Panc1 (cell line): ENCODE results near the gene TRIM45.

Experiments used
- POLR2AphosphoS5 ChIP-seq: IDR thresholded peaks from 2 replicates; pipeline ENCODE4 v1.6.1; 2012; ENCODE audit warnings: mild to moderate bottlenecking, low read depth, low read length, moderate library complexity
- SIN3A ChIP-seq: IDR thresholded peaks from 2 replicates; pipeline ENCODE4 v1.6.1; 2012; ENCODE audit warnings: low read depth, mild to moderate bottlenecking, low read length, moderate library complexity, borderline replicate concordance; ENCODE audit not compliant: insufficient read depth
- TCF7L2 ChIP-seq: IDR thresholded peaks from 2 replicates; pipeline ENCODE4 v1.6.1; 2011; ENCODE audit warnings: mild to moderate bottlenecking, low read depth, low read length, inconsistent platforms
- TF ChIP-seq, protein P1 (sequence below): fragments of 450-650 bp; IDR thresholded peaks from 2 replicates; pipeline ENCODE4 v1.5.1; 2017; ENCODE audit warnings: mild to moderate bottlenecking
- TF ChIP-seq, protein P2 (sequence below), 2 experiments: IDR thresholded peaks; 2 replicates each; pipeline ENCODE4 v1.6.1; 2011 to 2012; ENCODE audit warnings: low read depth in 2 of 2, control low read depth in 1 of 2, low read length in 1 of 2, mild to moderate bottlenecking in 1 of 2, moderate library complexity in 1 of 2; ENCODE audit not compliant: insufficient read depth in 1 of 2

DNA sequence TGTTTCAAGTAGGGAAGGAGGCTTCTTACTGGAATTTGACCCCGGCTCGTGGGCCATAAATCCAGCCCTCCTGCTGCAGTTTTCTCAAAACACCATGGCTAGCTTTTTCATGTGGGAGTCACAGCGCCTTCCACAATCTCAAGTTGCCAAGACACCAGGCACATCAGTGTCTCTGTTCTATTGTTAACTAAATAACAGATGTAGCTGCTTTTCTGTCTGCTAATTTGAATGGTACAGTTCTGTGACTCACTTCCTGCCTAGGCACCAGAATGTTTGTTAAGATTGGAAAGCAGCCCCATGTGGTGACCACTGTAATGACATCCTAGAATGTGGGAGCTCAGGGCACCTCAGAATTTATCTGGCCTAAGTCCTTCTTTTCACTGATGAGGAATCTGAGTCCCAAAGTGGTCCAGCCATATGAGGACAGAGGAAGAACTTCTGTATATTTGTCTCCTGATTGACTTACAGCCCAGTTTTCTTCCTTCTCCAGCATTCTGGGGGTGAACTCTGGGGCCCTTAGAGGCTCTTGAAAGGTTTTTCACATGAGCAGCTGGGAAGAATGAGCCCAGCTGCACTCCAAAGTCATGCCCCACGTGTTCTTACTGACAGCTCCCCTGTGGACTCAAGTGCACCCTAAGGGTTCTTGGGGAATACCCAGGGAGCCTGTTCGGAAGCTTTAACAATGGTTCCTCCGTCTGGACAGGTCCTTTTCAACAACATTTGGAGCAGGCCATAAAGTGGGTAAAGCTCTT, 27.5 kb downstream of the TRIM45 start:
- TF ChIP-seq, protein P1, sequence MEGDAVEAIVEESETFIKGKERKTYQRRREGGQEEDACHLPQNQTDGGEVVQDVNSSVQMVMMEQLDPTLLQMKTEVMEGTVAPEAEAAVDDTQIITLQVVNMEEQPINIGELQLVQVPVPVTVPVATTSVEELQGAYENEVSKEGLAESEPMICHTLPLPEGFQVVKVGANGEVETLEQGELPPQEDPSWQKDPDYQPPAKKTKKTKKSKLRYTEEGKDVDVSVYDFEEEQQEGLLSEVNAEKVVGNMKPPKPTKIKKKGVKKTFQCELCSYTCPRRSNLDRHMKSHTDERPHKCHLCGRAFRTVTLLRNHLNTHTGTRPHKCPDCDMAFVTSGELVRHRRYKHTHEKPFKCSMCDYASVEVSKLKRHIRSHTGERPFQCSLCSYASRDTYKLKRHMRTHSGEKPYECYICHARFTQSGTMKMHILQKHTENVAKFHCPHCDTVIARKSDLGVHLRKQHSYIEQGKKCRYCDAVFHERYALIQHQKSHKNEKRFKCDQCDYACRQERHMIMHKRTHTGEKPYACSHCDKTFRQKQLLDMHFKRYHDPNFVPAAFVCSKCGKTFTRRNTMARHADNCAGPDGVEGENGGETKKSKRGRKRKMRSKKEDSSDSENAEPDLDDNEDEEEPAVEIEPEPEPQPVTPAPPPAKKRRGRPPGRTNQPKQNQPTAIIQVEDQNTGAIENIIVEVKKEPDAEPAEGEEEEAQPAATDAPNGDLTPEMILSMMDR, result peak; percentile 17; the same call in 1 of the 2 replicates
- TF ChIP-seq TCF7L2 (no peak), POLR2AphosphoS5 (no peak), SIN3A (no peak)
- TF ChIP-seq, protein P2, sequence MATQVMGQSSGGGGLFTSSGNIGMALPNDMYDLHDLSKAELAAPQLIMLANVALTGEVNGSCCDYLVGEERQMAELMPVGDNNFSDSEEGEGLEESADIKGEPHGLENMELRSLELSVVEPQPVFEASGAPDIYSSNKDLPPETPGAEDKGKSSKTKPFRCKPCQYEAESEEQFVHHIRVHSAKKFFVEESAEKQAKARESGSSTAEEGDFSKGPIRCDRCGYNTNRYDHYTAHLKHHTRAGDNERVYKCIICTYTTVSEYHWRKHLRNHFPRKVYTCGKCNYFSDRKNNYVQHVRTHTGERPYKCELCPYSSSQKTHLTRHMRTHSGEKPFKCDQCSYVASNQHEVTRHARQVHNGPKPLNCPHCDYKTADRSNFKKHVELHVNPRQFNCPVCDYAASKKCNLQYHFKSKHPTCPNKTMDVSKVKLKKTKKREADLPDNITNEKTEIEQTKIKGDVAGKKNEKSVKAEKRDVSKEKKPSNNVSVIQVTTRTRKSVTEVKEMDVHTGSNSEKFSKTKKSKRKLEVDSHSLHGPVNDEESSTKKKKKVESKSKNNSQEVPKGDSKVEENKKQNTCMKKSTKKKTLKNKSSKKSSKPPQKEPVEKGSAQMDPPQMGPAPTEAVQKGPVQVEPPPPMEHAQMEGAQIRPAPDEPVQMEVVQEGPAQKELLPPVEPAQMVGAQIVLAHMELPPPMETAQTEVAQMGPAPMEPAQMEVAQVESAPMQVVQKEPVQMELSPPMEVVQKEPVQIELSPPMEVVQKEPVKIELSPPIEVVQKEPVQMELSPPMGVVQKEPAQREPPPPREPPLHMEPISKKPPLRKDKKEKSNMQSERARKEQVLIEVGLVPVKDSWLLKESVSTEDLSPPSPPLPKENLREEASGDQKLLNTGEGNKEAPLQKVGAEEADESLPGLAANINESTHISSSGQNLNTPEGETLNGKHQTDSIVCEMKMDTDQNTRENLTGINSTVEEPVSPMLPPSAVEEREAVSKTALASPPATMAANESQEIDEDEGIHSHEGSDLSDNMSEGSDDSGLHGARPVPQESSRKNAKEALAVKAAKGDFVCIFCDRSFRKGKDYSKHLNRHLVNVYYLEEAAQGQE (IDR thresholded peaks at IDR 0.05; ENCODE audit: insufficient read depth in 1 of 2, low read depth in 2 of 2, low read length in 1 of 2), result no peak
